Ishikawa (cell line): ENCODE data around the gene REG3G.

Source experiments
- CEBPB ChIP-seq: IDR thresholded peaks from 2 replicates; pipeline ENCODE4 v1.6.1; 2012
- CREB1 ChIP-seq: IDR thresholded peaks from 2 replicates; pipeline ENCODE4 v1.6.1; 2012; ENCODE audit warnings: low read depth
- EGR1 ChIP-seq: IDR thresholded peaks from 2 replicates; pipeline ENCODE4 v1.6.1; 2012
- EP300 ChIP-seq: IDR thresholded peaks from 2 replicates; pipeline ENCODE4 v1.6.1; 2012; ENCODE audit warnings: borderline replicate concordance
- FOXM1 ChIP-seq: IDR thresholded peaks from 2 replicates; pipeline ENCODE4 v1.6.1; 2012; ENCODE audit warnings: low read depth, borderline replicate concordance
- NFIC ChIP-seq: IDR thresholded peaks from 2 replicates; pipeline ENCODE4 v1.6.1; 2012
- RAD21 ChIP-seq: IDR thresholded peaks from 2 replicates; pipeline ENCODE4 v1.6.1; 2012; ENCODE audit warnings: low read depth
- TAF1 ChIP-seq: IDR thresholded peaks from 2 replicates; pipeline ENCODE4 v1.6.1; 2012; ENCODE audit warnings: low read depth, mild to moderate bottlenecking
- TCF12 ChIP-seq: IDR thresholded peaks from 2 replicates; pipeline ENCODE4 v1.6.1; 2012; ENCODE audit warnings: low read depth
- TEAD4 ChIP-seq: IDR thresholded peaks from 2 replicates; pipeline ENCODE4 v1.6.1; 2012
- YY1 ChIP-seq: IDR thresholded peaks from 2 replicates; pipeline ENCODE4 v1.6.1; 2012; ENCODE audit warnings: low read depth
- ZBTB7A ChIP-seq: IDR thresholded peaks from 2 replicates; pipeline ENCODE4 v1.6.1; 2012; ENCODE audit warnings: low read depth
- TF ChIP-seq, protein P1 (sequence below): IDR thresholded peaks from 2 replicates; pipeline ENCODE4 v1.6.1; 2012
- TF ChIP-seq, protein P2 (sequence below): IDR thresholded peaks from 2 replicates; pipeline ENCODE4 v1.6.1; 2012
- TF ChIP-seq, protein P3 (sequence below): IDR thresholded peaks from 2 replicates; pipeline ENCODE4 v1.6.1; 2012; ENCODE audit warnings: low read depth, mild to moderate bottlenecking

Gene REG3G

DNA sequence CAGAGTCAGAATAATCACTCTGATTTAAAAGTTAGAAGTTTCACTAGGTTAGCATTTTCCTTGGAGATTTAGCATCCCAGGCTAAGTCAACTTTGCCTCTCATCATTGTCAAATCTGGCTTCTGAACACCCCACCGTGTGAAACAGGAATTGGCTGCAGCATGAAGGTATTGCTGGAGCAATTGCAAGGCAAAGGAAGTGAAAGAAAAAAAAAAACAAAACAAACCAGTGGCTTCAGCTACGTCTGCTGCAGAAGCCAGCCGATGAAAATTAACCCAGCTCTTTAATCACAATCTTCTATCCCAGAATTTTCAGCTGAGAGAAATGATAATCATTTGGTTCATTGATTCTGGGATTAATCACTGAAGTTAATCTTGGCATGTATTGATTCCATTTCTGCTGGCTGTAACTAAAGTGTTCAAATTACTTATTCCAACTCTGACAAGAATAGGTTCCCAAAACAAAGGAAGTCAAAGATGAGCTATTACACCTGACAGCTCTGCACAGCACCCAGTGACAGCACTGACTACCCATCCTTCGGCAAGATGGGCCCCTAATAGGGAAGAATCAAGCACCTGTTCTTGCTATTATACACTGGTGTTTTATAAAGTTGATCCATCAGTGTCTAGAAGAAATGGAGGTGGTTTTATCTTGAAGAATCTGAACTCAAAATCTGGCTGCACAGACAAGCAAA, 42.7 kb upstream of the REG3G start:
- no peak for TF ChIP-seq EP300
- TF ChIP-seq TEAD4: no peak

DNA sequence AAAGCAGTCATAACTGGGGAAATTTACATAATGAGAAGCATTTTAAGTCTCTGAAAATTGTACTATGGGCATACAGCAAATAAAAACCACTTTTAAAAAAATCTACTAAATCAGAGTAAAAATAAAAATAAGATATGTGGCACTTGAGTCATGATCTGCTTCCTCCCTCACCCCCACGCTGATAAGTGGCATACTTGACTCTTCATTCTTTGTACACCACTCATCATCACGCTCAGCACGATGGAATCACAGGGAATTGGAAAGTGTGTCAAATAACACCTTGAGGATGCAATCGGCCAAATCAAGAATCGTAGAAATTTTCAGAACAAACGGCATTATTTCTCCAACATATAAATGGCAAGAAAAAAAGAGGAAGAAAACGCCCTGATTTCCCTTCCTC, 41.1 kb upstream of the REG3G start:
- TF ChIP-seq RAD21 (no peak), TCF12 (no peak), NFIC (no peak), EP300 (no peak), CEBPB (no peak), ZBTB7A (no peak), YY1 (no peak)
- TF ChIP-seq, protein P1, sequence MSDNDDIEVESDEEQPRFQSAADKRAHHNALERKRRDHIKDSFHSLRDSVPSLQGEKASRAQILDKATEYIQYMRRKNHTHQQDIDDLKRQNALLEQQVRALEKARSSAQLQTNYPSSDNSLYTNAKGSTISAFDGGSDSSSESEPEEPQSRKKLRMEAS: no peak
- TF ChIP-seq, protein P2, sequence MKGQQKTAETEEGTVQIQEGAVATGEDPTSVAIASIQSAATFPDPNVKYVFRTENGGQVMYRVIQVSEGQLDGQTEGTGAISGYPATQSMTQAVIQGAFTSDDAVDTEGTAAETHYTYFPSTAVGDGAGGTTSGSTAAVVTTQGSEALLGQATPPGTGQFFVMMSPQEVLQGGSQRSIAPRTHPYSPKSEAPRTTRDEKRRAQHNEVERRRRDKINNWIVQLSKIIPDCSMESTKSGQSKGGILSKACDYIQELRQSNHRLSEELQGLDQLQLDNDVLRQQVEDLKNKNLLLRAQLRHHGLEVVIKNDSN: no peak

DNA sequence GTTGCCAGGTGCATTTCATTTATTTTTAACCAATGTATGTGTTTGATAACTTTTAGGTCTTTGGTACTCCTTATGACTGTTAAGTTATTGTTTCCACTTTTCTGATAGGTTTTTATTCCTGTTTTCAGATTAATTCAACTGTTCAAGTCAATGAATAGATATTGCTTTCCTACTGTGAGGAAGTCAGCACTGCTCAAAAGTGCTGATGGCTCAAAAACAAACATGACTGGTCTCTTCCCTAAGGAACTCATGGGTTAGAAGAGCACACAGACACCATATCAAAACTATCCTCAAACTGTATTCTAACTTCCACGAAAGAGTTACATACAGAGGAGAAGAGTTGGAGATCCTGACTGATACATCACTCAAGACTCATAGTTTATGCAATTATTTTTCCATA, 39.9 kb upstream of the REG3G start:
- TF ChIP-seq, protein P1: no peak
- TF ChIP-seq ZBTB7A (no peak), EP300 (no peak), FOXM1 (no peak), EGR1 (no peak), RAD21 (no peak), YY1 (no peak), TAF1 (no peak), CREB1 (no peak), TEAD4 (no peak)
- TF ChIP-seq, protein P3, sequence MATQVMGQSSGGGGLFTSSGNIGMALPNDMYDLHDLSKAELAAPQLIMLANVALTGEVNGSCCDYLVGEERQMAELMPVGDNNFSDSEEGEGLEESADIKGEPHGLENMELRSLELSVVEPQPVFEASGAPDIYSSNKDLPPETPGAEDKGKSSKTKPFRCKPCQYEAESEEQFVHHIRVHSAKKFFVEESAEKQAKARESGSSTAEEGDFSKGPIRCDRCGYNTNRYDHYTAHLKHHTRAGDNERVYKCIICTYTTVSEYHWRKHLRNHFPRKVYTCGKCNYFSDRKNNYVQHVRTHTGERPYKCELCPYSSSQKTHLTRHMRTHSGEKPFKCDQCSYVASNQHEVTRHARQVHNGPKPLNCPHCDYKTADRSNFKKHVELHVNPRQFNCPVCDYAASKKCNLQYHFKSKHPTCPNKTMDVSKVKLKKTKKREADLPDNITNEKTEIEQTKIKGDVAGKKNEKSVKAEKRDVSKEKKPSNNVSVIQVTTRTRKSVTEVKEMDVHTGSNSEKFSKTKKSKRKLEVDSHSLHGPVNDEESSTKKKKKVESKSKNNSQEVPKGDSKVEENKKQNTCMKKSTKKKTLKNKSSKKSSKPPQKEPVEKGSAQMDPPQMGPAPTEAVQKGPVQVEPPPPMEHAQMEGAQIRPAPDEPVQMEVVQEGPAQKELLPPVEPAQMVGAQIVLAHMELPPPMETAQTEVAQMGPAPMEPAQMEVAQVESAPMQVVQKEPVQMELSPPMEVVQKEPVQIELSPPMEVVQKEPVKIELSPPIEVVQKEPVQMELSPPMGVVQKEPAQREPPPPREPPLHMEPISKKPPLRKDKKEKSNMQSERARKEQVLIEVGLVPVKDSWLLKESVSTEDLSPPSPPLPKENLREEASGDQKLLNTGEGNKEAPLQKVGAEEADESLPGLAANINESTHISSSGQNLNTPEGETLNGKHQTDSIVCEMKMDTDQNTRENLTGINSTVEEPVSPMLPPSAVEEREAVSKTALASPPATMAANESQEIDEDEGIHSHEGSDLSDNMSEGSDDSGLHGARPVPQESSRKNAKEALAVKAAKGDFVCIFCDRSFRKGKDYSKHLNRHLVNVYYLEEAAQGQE: no peak
- TF ChIP-seq, protein P2: no peak

DNA sequence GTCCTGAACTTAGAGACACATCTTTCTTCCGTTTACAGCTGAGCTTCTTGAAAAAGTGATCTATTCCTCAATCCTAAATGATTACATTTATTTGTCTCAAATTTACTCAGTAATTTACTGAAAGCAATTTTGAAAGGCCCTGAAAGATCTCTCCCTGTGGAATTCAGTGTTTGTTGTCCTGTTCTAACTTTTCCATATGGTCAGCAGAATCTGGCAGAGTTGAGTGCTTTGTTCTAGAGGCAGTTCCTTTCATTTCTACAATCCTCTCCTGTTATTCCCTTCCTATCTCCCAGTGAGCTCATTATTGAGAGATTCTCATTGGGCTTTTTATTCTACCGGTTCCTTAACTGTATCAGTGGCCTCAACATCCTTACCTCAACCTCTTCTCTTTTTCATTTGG, 36.5 kb upstream of the REG3G start:
- TF ChIP-seq CREB1 (no peak), TAF1 (no peak), EP300 (no peak), NFIC (no peak), CEBPB (no peak), YY1 (no peak), TEAD4 (no peak), EGR1 (no peak), TCF12 (no peak), ZBTB7A (no peak), RAD21 (no peak), FOXM1 (no peak)
- TF ChIP-seq, protein P3: no peak
- TF ChIP-seq, protein P2: no peak
- TF ChIP-seq, protein P1: no peak

DNA sequence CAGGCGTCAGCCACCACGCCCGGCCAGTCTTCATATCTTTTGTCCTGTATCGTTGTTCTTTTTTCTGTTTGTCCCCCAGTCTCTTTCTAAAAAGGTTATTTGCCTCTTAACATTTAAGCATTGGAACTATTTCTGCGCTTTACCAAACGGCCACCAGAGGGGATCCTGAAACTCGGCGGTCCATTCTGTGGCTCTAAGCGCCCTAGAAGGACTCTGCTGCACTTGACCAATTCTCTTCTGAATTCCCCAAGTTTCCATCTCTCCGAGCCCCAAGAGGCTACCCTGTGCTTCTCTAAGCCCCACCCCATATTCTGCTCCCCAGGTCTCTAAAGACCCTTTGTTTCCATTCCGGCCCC, 33.1 kb upstream of the REG3G start:
- TF ChIP-seq TAF1: 0 out of 2 replicates have a peak, but pooled peaks have one; percentile 26
- peak; percentile 32; the same call in 1 of the 2 replicates for TF ChIP-seq RAD21
- TF ChIP-seq EP300: no peak

DNA sequence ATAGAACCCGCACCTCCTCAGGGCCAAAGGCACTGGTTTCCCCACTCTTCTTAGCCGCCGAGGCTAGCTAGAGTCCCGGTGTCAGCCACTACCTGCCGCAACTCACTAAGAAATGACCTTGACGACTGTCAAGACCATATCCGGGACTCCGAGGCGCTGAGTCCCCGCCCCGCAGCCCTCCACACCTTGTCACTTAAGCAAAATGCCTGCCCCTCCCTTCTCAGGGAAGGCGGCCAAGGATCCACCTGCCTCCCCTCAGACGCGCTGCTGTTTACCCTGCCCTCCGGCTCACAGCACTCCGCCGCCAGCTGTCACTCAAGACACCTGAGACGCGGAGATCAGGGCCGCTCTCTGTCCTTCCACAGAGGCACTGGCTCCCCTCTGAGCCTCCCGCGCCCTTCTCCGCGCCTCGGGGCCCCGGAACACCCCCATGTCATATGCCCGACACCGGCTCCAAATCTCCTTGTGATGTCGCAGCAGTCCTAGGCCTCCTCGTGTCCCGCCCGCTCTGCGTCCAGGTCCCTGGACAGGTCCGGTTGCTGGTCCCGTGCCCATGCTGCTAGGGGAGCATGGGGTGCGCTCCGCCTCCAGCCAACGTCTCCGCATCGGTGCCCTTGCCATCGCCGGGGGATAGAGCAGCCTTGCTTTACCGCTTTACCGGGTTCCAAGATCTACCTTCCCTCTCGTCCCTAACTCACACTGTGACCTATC, 32.5 kb upstream of the REG3G start:
- TF ChIP-seq CREB1: no peak
- no peak for TF ChIP-seq ZBTB7A
- TF ChIP-seq, protein P1: 0 out of 2 replicates have a peak, but pooled peaks have one; percentile 31
